ENCODE data around the gene ACAD8. TPM values are rescaled to one million over a fixed set of nuclear protein-coding genes. Genes with fewer than 3 reads are reported as not detected.
A peak's percentile ranks its signal among the peaks of the same experiment; 100 is the strongest.

The ACAD8 gene
- total and polyA plus RNA-seq, 2 of the 4 experiments (the other 2 are of a cell fraction), result 11.1 to 21.2 TPM

DNA sequence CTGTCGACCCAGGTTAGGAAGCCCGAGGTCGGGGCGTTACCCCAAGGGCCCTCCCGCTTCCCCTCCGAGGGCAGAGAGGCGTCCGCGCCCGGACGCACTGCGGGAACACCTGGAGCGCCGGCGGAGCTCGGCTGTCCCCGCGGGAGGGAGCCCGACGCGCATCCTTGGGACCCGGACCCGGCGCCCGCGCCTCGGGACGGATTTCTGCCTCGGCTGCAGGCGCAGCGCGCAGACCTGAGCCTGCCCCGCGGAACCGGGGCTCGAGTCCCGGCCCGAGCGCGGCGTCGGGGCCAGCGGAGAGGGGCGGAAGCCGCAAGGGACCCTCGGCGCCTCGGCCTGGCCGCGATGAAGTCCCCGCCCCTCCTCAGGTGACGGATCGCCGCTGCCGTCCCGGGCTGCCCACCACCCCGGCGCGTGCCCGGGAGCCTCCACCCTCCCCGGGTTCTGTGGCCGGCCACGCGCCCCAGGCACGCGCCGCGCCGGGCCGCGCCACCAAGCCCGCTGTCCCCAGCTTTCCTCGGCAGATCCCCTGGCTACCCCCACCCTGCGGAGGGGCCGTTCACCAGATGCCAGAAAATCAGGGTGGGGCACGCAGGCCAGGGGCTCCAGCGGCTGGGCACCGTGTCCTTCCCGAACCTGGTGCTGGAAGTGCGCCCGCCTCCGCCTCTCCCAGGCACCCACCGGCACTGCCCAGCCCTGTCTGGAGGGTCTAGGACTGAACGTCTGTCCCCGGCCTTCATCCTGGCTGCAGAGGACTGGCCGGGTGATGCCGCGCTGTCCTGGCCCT lies 23.2 kb downstream of the ACAD8 start:
- H2AK9ac ChIP-seq (replicated peaks; ENCODE audit: low read depth, low read length, poor library complexity), result peak overlapping the region; percentile 34
- in situ Hi-C loops (cut with MboI; ENCODE audit: low sequenced_read_pairs) (no loop called here), dilution Hi-C loops (cut with HindIII; ENCODE audit: low sequenced_read_pairs, unreplicated experiment) (no loop called here), intact Hi-C loops (cut with micrococcal nuclease) (no loop called here)
- H2AK5ac ChIP-seq (ENCODE audit: low read depth, low read length), result no peak overlapping the region
- peaks cover 58% of the 10 kb centered on the region for H3K27me3 ChIP-seq (ENCODE audit: control insufficient read depth, insufficient read depth, low read length)
- H3K56ac ChIP-seq (ENCODE audit: extremely low read depth, insufficient read depth, low read length), result no peak overlapping the region
- H3K9ac ChIP-seq (ENCODE audit: low read depth, low read length), result no peak overlapping the region
- H3K18ac ChIP-seq (ENCODE audit: low read depth, low read length), result no peak overlapping the region
- H3K23ac ChIP-seq (ENCODE audit: low read depth, low read length), result no peak overlapping the region
- peaks cover 9% of the 10 kb centered on the region for H3K9me3 ChIP-seq (ENCODE audit: control insufficient read depth, insufficient read depth, low read length)
- TF ChIP-seq, protein P1, sequence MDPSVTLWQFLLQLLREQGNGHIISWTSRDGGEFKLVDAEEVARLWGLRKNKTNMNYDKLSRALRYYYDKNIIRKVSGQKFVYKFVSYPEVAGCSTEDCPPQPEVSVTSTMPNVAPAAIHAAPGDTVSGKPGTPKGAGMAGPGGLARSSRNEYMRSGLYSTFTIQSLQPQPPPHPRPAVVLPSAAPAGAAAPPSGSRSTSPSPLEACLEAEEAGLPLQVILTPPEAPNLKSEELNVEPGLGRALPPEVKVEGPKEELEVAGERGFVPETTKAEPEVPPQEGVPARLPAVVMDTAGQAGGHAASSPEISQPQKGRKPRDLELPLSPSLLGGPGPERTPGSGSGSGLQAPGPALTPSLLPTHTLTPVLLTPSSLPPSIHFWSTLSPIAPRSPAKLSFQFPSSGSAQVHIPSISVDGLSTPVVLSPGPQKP (IDR thresholded peaks at IDR 0.05; ENCODE audit: borderline replicate concordance, low read depth, low read length), result no peak
- TF ChIP-seq MAFK (IDR thresholded peaks at IDR 0.05; ENCODE audit: low read depth, low read length) (no peak), MXI1 (IDR thresholded peaks at IDR 0.05; ENCODE audit: borderline replicate concordance, low read depth, low read length) (no peak), RAD21 (IDR thresholded peaks at IDR 0.05; ENCODE audit: low read length) (no peak), POLR2A (IDR thresholded peaks at IDR 0.05; ENCODE audit: low read depth, low read length) (no peak), CEBPB (IDR thresholded peaks at IDR 0.05; ENCODE audit: low read depth, low read length) (no peak), RCOR1 (IDR thresholded peaks at IDR 0.05; ENCODE audit: insufficient replicate concordance, low read length) (no peak), CHD1 (IDR thresholded peaks at IDR 0.05; ENCODE audit: low read depth, low read length) (no peak), RFX5 (IDR thresholded peaks at IDR 0.05; ENCODE audit: low read depth, low read length) (no peak), NFE2L2 (IDR thresholded peaks at IDR 0.05; ENCODE audit: low read depth, low read length) (no peak), FOS (IDR thresholded peaks at IDR 0.05; ENCODE audit: low read depth, low read length) (no peak), SMC3 (IDR thresholded peaks at IDR 0.05; ENCODE audit: low read depth, low read length) (no peak), MAZ (IDR thresholded peaks at IDR 0.05; ENCODE audit: borderline replicate concordance, low read depth, low read length) (no peak)
- TF ChIP-seq, protein P2, sequence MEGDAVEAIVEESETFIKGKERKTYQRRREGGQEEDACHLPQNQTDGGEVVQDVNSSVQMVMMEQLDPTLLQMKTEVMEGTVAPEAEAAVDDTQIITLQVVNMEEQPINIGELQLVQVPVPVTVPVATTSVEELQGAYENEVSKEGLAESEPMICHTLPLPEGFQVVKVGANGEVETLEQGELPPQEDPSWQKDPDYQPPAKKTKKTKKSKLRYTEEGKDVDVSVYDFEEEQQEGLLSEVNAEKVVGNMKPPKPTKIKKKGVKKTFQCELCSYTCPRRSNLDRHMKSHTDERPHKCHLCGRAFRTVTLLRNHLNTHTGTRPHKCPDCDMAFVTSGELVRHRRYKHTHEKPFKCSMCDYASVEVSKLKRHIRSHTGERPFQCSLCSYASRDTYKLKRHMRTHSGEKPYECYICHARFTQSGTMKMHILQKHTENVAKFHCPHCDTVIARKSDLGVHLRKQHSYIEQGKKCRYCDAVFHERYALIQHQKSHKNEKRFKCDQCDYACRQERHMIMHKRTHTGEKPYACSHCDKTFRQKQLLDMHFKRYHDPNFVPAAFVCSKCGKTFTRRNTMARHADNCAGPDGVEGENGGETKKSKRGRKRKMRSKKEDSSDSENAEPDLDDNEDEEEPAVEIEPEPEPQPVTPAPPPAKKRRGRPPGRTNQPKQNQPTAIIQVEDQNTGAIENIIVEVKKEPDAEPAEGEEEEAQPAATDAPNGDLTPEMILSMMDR (conservative IDR thresholded peaks at IDR 0.05; ENCODE audit: low read depth, low read length), result no peak
- H3K4me3 ChIP-seq (ENCODE audit: insufficient read depth, low read depth, low read length), result no peak overlapping the region
- H3K27ac ChIP-seq (ENCODE audit: insufficient read depth, low read length), result no peak overlapping the region
- H3K4me1 ChIP-seq (ENCODE audit: control insufficient read depth, insufficient read depth, low read length), result peaks cover 1% of the 10 kb centered on the region; the same call in 1 of the 2 replicates
- H2BK15ac ChIP-seq (ENCODE audit: low read depth, low read length), result no peak overlapping the region
- no peak overlapping the region for H4K8ac ChIP-seq (ENCODE audit: low read depth in 2 of 2, low read length in 2 of 2)
- H3K79me1 ChIP-seq (ENCODE audit: low read depth in 1 of 2, low read length in 2 of 2), result no peaks in the 10 kb centered on the region
- ATAC-seq (ENCODE audit: low read depth), result no peak
- no peaks in the 10 kb centered on the region for H3K36me3 ChIP-seq (ENCODE audit: control insufficient read depth, insufficient read depth, low read length)
- no peaks in the 10 kb centered on the region for H3K9me1 ChIP-seq (ENCODE audit: insufficient read depth, low read length)
- no peak overlapping the region; the same call in 1 of the 2 replicates for H3K4me2 ChIP-seq (ENCODE audit: low read depth, low read length)
- H2BK20ac ChIP-seq (ENCODE audit: low read depth, low read length), result no peak overlapping the region
- no peak overlapping the region for H4K5ac ChIP-seq (ENCODE audit: low read depth, low read length)
- H4K91ac ChIP-seq (ENCODE audit: insufficient read depth, low read depth, low read length), result no peak overlapping the region
- H3K4ac ChIP-seq (ENCODE audit: low read depth, low read length), result no peak overlapping the region
- no peak for DNase-seq
- no peak overlapping the region for H2BK5ac ChIP-seq (ENCODE audit: low read depth, low read length, poor library complexity, severe bottlenecking)
- H3K14ac ChIP-seq (replicated peaks; ENCODE audit: low read depth, low read length), result no peak overlapping the region
- 1% methylated on average over 26 of the region's 88 CpGs; no CpG with 5 or more reads in 1 of the 2 experiments for WGBS, 2 experiments (ENCODE audit: extremely low coverage in 2 of 2, insufficient read length in 1 of 2)
- ChIA-PET CTCF (no interaction called here), POLR2A (ENCODE audit: unreplicated experiment) (no interaction called here)
- H2AFZ ChIP-seq (replicated peaks; ENCODE audit: low read length, poor library complexity), result peak overlapping the region; percentile 61
- H4K20me1 ChIP-seq (ENCODE audit: insufficient read depth, low read length), result no peaks in the 10 kb centered on the region
- H2BK120ac ChIP-seq (ENCODE audit: low read depth, low read length), result no peak overlapping the region
- BruUV-seq (replicated peaks), result no TSS peak

Data from IMR-90 (cell line).